ENCODE results near the gene SAPCD1. TPM values are rescaled to one million over a fixed set of nuclear protein-coding genes. Genes with fewer than 3 reads are reported as not detected.
A peak's percentile ranks its signal among the peaks of the same experiment; 100 is the strongest.

Gene SAPCD1
- total RNA-seq, 1 donor from 2014 or later = 1.2 TPM

DNA sequence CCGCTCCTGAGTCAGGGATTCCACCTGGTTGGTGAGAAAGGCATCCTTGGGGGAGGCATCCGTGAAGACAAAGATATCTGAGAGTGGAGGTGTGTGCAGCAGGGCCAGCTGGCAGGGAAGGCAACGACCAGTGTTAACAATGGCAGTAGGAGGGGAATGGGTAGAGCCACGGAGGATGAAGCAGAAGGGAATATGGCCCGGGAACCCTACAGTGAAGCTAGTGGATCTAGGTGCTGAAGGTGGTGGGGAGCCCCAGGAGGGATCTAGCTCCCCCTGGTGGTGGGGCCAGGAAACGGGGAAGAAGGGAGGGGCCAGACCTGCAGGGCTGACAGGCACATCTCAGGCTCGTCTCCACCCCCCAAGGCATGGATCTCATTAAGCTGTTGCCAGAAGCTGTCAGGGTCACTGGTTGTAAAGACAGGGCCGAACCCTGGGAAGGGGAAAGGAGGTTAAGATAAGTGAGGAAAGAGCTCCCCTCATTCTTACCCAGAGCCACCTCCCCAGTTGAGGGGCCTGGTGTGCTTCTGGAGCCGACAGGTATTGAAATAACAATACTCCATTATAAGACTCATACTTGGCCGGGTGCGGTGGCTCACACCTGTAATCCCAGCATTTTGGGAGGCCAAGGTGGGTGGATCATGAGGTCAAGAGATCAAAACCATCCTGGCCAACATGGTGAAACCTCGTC, 7.4 kb downstream of the SAPCD1 start:
- no peaks in the 10 kb centered on the region for H3K9me3 ChIP-seq (ENCODE audit: insufficient read depth, low read depth, low read length)
- H3K27ac ChIP-seq (ENCODE audit: low read depth, low read length) = no peak overlapping the region
- Mint-ChIP-seq H3K4me1 (ENCODE audit: low read depth, unreplicated experiment) (no peaks in the 10 kb centered on the region), H3K27me3 (ENCODE audit: low read depth, unreplicated experiment) (no peaks in the 10 kb centered on the region), H3K36me3 (ENCODE audit: low read depth, unreplicated experiment) (peaks cover 2% of the 10 kb centered on the region), H3K9me3 (ENCODE audit: unreplicated experiment) (no peaks in the 10 kb centered on the region), H3K4me3 (ENCODE audit: unreplicated experiment) (no peak overlapping the region), H3K27ac (ENCODE audit: unreplicated experiment) (peak overlapping the region; percentile 77)
- no peak overlapping the region for H3K9ac ChIP-seq (ENCODE audit: low read length)
- peaks cover 8% of the 10 kb centered on the region for H3K4me1 ChIP-seq (ENCODE audit: insufficient read depth, low read length)
- no peak overlapping the region for H2AFZ ChIP-seq (ENCODE audit: low read depth, low read length)
- no peak overlapping the region for H3K4me3 ChIP-seq (ENCODE audit: insufficient read depth, low read depth, low read length)
- no peak overlapping the region for H3K4me2 ChIP-seq (ENCODE audit: low read length)
- no peak for DNase-seq (ENCODE audit: low read depth)
- FAIRE-seq = no peak
- no peaks in the 10 kb centered on the region for H3K79me2 ChIP-seq (ENCODE audit: insufficient read depth, low read length)
- no peaks in the 10 kb centered on the region for H4K20me1 ChIP-seq (ENCODE audit: insufficient read depth, low read length)
- H3K27me3 ChIP-seq (ENCODE audit: insufficient read depth, low read length) = no peaks in the 10 kb centered on the region
- no peak for TF ChIP-seq EZH2 (IDR thresholded peaks at IDR 0.05; ENCODE audit: insufficient read depth, low read length)
- TF ChIP-seq, protein P1, sequence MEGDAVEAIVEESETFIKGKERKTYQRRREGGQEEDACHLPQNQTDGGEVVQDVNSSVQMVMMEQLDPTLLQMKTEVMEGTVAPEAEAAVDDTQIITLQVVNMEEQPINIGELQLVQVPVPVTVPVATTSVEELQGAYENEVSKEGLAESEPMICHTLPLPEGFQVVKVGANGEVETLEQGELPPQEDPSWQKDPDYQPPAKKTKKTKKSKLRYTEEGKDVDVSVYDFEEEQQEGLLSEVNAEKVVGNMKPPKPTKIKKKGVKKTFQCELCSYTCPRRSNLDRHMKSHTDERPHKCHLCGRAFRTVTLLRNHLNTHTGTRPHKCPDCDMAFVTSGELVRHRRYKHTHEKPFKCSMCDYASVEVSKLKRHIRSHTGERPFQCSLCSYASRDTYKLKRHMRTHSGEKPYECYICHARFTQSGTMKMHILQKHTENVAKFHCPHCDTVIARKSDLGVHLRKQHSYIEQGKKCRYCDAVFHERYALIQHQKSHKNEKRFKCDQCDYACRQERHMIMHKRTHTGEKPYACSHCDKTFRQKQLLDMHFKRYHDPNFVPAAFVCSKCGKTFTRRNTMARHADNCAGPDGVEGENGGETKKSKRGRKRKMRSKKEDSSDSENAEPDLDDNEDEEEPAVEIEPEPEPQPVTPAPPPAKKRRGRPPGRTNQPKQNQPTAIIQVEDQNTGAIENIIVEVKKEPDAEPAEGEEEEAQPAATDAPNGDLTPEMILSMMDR (IDR thresholded peaks at IDR 0.05; ENCODE audit: insufficient read depth, low read depth, low read length) = peak; percentile 37
- H3K36me3 ChIP-seq (ENCODE audit: insufficient read depth, low read length) = no peaks in the 10 kb centered on the region

DNA sequence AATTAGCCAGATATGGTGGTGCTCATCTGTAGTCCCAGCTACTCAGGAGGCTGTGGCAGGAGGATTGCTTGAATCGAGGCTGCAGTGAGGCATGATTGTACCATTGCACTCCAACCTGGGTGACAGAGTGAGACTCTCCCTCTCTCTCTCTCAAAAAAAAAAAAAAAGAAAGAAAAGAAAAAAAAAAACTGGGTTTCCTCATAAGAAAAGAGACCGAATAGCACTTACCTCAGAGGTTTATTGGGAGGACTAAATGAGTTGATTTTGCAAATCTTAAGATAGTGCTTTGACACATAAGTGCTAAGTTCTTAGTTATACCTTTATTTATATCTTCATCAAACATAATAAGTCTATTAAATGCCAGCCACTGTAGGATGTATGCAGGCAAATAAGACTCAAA, 8.4 kb downstream of the SAPCD1 start:
- no peaks in the 10 kb centered on the region for H4K20me1 ChIP-seq (ENCODE audit: insufficient read depth, low read length)
- H3K27ac ChIP-seq (ENCODE audit: low read depth, low read length) = no peak overlapping the region
- FAIRE-seq = no peak
- H3K36me3 ChIP-seq (ENCODE audit: insufficient read depth, low read length) = no peaks in the 10 kb centered on the region
- H3K27ac Mint-ChIP-seq (ENCODE audit: unreplicated experiment) = no peak overlapping the region
- H3K9ac ChIP-seq (ENCODE audit: low read length) = no peak overlapping the region
- H3K9me3 ChIP-seq (ENCODE audit: insufficient read depth, low read depth, low read length) = no peaks in the 10 kb centered on the region
- H3K9me3 Mint-ChIP-seq (ENCODE audit: unreplicated experiment) = no peaks in the 10 kb centered on the region
- no peak overlapping the region for H3K4me3 Mint-ChIP-seq (ENCODE audit: unreplicated experiment)
- no peaks in the 10 kb centered on the region for H3K27me3 ChIP-seq (ENCODE audit: insufficient read depth, low read length)
- no peak overlapping the region for H3K4me2 ChIP-seq (ENCODE audit: low read length)
- H3K36me3 Mint-ChIP-seq (ENCODE audit: low read depth, unreplicated experiment) = peaks cover 2% of the 10 kb centered on the region
- no peaks in the 10 kb centered on the region for H3K27me3 Mint-ChIP-seq (ENCODE audit: low read depth, unreplicated experiment)
- H3K4me3 ChIP-seq (ENCODE audit: insufficient read depth, low read depth, low read length) = no peak overlapping the region
- H3K79me2 ChIP-seq (ENCODE audit: insufficient read depth, low read length) = no peaks in the 10 kb centered on the region
- no peak overlapping the region for H2AFZ ChIP-seq (ENCODE audit: low read depth, low read length)
- H3K4me1 ChIP-seq (ENCODE audit: insufficient read depth, low read length) = peaks cover 8% of the 10 kb centered on the region
- TF ChIP-seq EZH2 (IDR thresholded peaks at IDR 0.05; ENCODE audit: insufficient read depth, low read length) = no peak
- TF ChIP-seq, protein P1 (IDR thresholded peaks at IDR 0.05; ENCODE audit: insufficient read depth, low read depth, low read length) = no peak
- H3K4me1 Mint-ChIP-seq (ENCODE audit: low read depth, unreplicated experiment) = no peaks in the 10 kb centered on the region
- no peak for DNase-seq (ENCODE audit: low read depth)

DNA sequence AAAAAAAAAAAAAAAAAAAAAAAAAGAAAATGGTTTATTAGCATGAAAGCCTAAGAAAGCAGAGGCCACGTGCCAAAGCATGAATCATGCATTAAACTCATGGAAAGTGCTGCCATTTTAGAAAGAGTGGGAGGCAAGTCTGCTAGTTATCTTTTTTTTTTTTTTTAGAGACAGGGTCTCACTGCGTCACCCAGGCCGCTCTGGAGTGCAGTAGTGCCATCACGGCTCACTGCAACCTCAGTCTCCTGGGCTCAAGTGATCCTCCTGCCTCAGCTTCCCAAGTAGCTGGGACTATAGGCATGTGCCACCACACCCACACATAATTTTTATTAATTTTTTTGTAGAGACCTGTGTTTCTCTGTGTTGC, 9.5 kb downstream of the SAPCD1 start:
- Mint-ChIP-seq H3K4me3 (ENCODE audit: unreplicated experiment) (no peak overlapping the region), H3K27me3 (ENCODE audit: low read depth, unreplicated experiment) (no peaks in the 10 kb centered on the region), H3K36me3 (ENCODE audit: low read depth, unreplicated experiment) (peaks cover 2% of the 10 kb centered on the region), H3K27ac (ENCODE audit: unreplicated experiment) (no peak overlapping the region), H3K4me1 (ENCODE audit: low read depth, unreplicated experiment) (peaks cover 2% of the 10 kb centered on the region), H3K9me3 (ENCODE audit: unreplicated experiment) (no peaks in the 10 kb centered on the region)
- H3K27ac ChIP-seq (ENCODE audit: low read depth, low read length) = no peak overlapping the region
- no peak overlapping the region for H3K9ac ChIP-seq (ENCODE audit: low read length)
- FAIRE-seq (no peak), DNase-seq (ENCODE audit: low read depth) (peak; percentile 49)
- H3K79me2 ChIP-seq (ENCODE audit: insufficient read depth, low read length) = no peaks in the 10 kb centered on the region
- no peak overlapping the region for H3K4me2 ChIP-seq (ENCODE audit: low read length)
- H3K36me3 ChIP-seq (ENCODE audit: insufficient read depth, low read length) = no peaks in the 10 kb centered on the region
- H4K20me1 ChIP-seq (ENCODE audit: insufficient read depth, low read length) = no peaks in the 10 kb centered on the region
- H3K27me3 ChIP-seq (ENCODE audit: insufficient read depth, low read length) = no peaks in the 10 kb centered on the region
- H3K9me3 ChIP-seq (ENCODE audit: insufficient read depth, low read depth, low read length) = no peaks in the 10 kb centered on the region
- no peak overlapping the region for H3K4me3 ChIP-seq (ENCODE audit: insufficient read depth, low read depth, low read length)
- H2AFZ ChIP-seq (ENCODE audit: low read depth, low read length) = no peak overlapping the region
- TF ChIP-seq, protein P1 (IDR thresholded peaks at IDR 0.05; ENCODE audit: insufficient read depth, low read depth, low read length) = no peak
- TF ChIP-seq EZH2 (IDR thresholded peaks at IDR 0.05; ENCODE audit: insufficient read depth, low read length) = no peak
- H3K4me1 ChIP-seq (ENCODE audit: insufficient read depth, low read length) = peaks cover 7% of the 10 kb centered on the region

All from astrocyte (in vitro differentiated cells and primary cell).